Adipocyte (in vitro differentiated cells): ENCODE measurements around the gene CA9.

Source experiments
- DNase-seq: peaks from one replicate; pipeline ENCODE4 v3.0.0-alpha.2; 2015; ENCODE audit warnings: low read depth
- H3K27me3 ChIP-seq: replicated peaks from 2 replicates; pipeline ENCODE4 v1.7.0; 2013; ENCODE audit warnings: mild to moderate bottlenecking, low read length, moderate library complexity; ENCODE audit not compliant: control insufficient read depth, insufficient read depth
- H3K36me3 ChIP-seq: 2 replicates; pipeline ENCODE4 v1.7.0; 2013; ENCODE audit warnings: low read length, mild to moderate bottlenecking, moderate library complexity; ENCODE audit not compliant: control insufficient read depth, insufficient read depth, severe bottlenecking
- H3K4me1 ChIP-seq: 2 replicates; pipeline ENCODE4 v1.7.0; 2013; ENCODE audit warnings: mild to moderate bottlenecking, low read length, moderate library complexity; ENCODE audit not compliant: control insufficient read depth, insufficient read depth
- H3K4me3 ChIP-seq: 2 replicates; pipeline ENCODE4 v1.7.0; 2013; ENCODE audit warnings: mild to moderate bottlenecking, low read length, moderate library complexity
- H3K9ac ChIP-seq: 2 replicates; pipeline ENCODE4 v1.7.0; 2013; ENCODE audit warnings: mild to moderate bottlenecking, low read length, moderate library complexity
- H3K9me3 ChIP-seq: 2 replicates; pipeline ENCODE4 v1.7.0; 2013; ENCODE audit warnings: mild to moderate bottlenecking, low read length, moderate library complexity; ENCODE audit not compliant: control insufficient read depth

Gene CA9

GRCh38 chr9:35726931-35727330 is 53.2 kb downstream of the CA9 start:
- Histone ChIP-seq H3K9me3 (no peaks in the 10 kb centered on the region), H3K4me1 (peaks cover 52% of the 10 kb centered on the region), H3K9ac (peak overlapping the region; percentile 99), H3K36me3 (peaks cover 38% of the 10 kb centered on the region), H3K4me3 (peak overlapping the region; percentile 97), H3K27me3 (no peaks in the 10 kb centered on the region)
- DNase-seq, result peak; percentile 74

DNA sequence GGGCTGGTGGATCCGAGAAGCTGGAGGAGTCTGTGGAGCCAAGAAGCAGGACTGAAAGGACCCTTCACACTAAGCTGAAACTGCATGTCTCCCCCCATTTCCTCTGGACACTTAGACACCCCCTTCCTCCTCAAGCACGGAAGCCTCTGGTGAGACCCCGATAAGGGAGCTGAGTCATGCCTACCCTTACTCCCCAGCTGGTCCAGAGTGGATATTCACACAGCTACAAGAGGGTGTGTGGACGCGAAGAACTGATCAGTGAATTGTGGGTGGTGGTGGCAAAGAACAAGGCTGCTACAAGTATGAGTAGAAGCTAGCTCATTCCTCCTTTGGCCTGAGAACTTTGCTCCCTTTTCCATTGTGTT is 53.9 kb downstream of the CA9 start:
- H3K4me3 ChIP-seq, result peak overlapping the region; percentile 97
- H3K9me3 ChIP-seq, result no peaks in the 10 kb centered on the region
- peak overlapping the region; percentile 99 for H3K9ac ChIP-seq
- DNase-seq, result no peak
- peaks cover 52% of the 10 kb centered on the region for H3K4me1 ChIP-seq
- H3K36me3 ChIP-seq, result peaks cover 31% of the 10 kb centered on the region
- no peaks in the 10 kb centered on the region for H3K27me3 ChIP-seq

DNA sequence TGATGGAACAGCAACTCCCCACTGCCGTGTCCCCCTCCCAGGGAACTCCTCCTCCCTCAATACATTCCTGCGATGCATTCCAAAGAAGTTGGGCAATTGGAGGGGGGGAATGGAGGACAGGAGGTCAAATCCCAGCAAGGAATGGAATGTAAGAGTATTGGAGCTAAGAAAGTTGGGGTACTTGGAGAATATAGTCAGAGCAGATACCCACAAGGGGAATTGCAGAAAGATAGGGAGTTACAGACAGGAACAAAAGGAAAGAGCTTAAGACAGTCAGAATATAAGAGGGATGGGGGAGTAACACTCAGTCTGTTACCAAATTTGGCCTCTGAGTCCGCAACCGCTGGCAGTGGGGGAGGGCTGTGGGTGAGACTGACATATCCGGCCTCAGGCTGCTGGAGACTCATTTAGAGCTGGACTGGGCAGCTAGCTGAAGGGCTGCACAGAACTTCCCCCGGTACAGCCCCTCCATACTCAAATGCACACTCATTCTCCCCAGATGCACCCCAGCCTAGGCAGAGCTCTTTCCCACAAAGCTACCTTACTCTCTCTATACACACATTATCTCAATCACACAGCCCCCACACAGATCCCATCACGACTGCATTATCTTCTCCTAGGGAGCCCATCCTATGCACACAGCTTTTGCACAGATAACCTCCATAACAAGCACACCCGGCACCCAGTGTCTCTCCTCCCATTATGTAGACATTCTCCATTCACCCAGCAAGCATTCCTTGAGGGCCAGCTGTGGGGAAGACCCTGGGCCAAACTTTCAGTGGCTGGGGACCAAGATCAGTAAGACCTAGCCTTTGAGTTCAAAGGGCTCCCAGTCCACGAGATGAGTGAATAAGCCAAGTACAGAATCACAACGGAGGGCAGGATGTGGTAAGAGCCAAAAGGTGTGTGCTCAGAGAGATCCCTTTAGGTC is 54.6 kb downstream of the CA9 start:
- peak; percentile 91 for DNase-seq
- peaks cover 58% of the 10 kb centered on the region for H3K4me1 ChIP-seq
- peak overlapping the region; percentile 97 for H3K4me3 ChIP-seq
- H3K9ac ChIP-seq, result peak overlapping the region; percentile 99
- H3K27me3 ChIP-seq, result no peaks in the 10 kb centered on the region
- H3K9me3 ChIP-seq, result no peaks in the 10 kb centered on the region
- H3K36me3 ChIP-seq, result peaks cover 24% of the 10 kb centered on the region

- H3K9me3 ChIP-seq, result no peaks in the 10 kb centered on the region
- H3K4me3 ChIP-seq, result peak overlapping the region; percentile 97
- H3K36me3 ChIP-seq, result peaks cover 16% of the 10 kb centered on the region
- H3K9ac ChIP-seq, result peak overlapping the region; percentile 99
- H3K4me1 ChIP-seq, result peaks cover 66% of the 10 kb centered on the region
- no peak for DNase-seq
- H3K27me3 ChIP-seq, result no peaks in the 10 kb centered on the region
Measured at GRCh38 chr9:35729101-35729500, 55.4 kb downstream of the CA9 start.

GRCh38 chr9:35729700-35730485 is 56.2 kb downstream of the CA9 start:
- Histone ChIP-seq H3K27me3 (no peaks in the 10 kb centered on the region), H3K9me3 (no peaks in the 10 kb centered on the region), H3K4me1 (peaks cover 71% of the 10 kb centered on the region), H3K4me3 (peak overlapping the region; percentile 97), H3K9ac (peak overlapping the region; percentile 99), H3K36me3 (peaks cover 15% of the 10 kb centered on the region)
- DNase-seq, result peak; percentile 90

- H3K9ac ChIP-seq, result peak overlapping the region; percentile 99
- peaks cover 15% of the 10 kb centered on the region for H3K36me3 ChIP-seq
- no peaks in the 10 kb centered on the region for H3K9me3 ChIP-seq
- H3K4me1 ChIP-seq, result peaks cover 71% of the 10 kb centered on the region
- H3K4me3 ChIP-seq, result peak overlapping the region; percentile 97
- no peak for DNase-seq
- no peaks in the 10 kb centered on the region for H3K27me3 ChIP-seq
Measured at GRCh38 chr9:35730486-35730854, 56.7 kb downstream of the CA9 start.
